Measurements from ENCODE around the gene LSM14B.

The LSM14B gene

DNA sequence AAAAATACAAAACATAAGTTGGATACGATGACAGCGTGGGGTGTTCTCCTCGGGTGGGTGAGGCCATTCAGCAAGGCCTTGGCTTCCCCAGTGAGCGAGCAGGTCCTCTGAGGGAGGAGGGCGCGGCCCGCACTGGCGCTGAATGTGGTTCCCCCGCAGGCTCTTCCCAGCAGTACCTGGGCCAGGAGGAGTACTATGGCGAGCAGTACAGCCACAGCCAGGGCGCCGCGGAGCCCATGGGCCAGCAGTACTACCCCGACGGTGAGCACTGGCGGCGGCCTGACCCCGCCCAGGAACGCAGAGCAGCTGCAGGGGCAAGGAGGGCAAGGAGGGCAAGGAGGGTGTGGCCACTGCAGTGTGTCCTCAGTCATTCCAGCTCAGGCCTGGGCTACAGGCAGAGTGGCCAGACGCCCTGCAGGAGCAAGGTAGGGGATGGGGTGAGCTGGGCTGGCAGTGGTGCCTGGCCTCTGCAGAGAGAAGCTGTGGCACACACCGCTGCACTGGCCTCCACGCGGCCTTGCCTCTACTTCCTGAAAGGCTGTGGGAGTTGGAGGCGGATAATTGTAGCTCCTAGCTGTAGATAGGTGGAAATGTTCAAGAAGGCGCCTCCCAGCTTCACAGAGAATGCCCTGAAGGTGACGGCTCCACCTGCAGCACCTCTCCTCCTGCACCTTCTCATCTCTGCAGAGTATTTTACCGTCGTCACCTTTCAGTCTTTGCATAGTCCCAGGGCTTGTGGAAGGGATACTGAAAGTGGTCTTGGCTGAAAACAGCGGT is 41.9 kb downstream of the LSM14B start:
- TF ChIP-seq, protein P1, sequence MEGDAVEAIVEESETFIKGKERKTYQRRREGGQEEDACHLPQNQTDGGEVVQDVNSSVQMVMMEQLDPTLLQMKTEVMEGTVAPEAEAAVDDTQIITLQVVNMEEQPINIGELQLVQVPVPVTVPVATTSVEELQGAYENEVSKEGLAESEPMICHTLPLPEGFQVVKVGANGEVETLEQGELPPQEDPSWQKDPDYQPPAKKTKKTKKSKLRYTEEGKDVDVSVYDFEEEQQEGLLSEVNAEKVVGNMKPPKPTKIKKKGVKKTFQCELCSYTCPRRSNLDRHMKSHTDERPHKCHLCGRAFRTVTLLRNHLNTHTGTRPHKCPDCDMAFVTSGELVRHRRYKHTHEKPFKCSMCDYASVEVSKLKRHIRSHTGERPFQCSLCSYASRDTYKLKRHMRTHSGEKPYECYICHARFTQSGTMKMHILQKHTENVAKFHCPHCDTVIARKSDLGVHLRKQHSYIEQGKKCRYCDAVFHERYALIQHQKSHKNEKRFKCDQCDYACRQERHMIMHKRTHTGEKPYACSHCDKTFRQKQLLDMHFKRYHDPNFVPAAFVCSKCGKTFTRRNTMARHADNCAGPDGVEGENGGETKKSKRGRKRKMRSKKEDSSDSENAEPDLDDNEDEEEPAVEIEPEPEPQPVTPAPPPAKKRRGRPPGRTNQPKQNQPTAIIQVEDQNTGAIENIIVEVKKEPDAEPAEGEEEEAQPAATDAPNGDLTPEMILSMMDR (IDR thresholded peaks at IDR 0.05) = no peak
- H3K36me3 ChIP-seq (ENCODE audit: control insufficient read depth, insufficient read depth, low read length) = no peaks in the 10 kb centered on the region
- no peak overlapping the region for H3K27ac ChIP-seq
- H3K9ac ChIP-seq = no peak overlapping the region
- H3K4me3 ChIP-seq (ENCODE audit: low read depth, low read length) = no peak overlapping the region
- no peak overlapping the region for H3K4me2 ChIP-seq (ENCODE audit: low read length)
- no peaks in the 10 kb centered on the region for H3K9me3 ChIP-seq (ENCODE audit: control insufficient read depth, low read length)
- no peaks in the 10 kb centered on the region for H3K4me1 ChIP-seq
- no peaks in the 10 kb centered on the region for H3K27me3 ChIP-seq (ENCODE audit: control insufficient read depth, insufficient read depth, low read length)
- H2AFZ ChIP-seq = no peak overlapping the region
- peaks cover 2% of the 10 kb centered on the region for H3K79me2 ChIP-seq

DNA sequence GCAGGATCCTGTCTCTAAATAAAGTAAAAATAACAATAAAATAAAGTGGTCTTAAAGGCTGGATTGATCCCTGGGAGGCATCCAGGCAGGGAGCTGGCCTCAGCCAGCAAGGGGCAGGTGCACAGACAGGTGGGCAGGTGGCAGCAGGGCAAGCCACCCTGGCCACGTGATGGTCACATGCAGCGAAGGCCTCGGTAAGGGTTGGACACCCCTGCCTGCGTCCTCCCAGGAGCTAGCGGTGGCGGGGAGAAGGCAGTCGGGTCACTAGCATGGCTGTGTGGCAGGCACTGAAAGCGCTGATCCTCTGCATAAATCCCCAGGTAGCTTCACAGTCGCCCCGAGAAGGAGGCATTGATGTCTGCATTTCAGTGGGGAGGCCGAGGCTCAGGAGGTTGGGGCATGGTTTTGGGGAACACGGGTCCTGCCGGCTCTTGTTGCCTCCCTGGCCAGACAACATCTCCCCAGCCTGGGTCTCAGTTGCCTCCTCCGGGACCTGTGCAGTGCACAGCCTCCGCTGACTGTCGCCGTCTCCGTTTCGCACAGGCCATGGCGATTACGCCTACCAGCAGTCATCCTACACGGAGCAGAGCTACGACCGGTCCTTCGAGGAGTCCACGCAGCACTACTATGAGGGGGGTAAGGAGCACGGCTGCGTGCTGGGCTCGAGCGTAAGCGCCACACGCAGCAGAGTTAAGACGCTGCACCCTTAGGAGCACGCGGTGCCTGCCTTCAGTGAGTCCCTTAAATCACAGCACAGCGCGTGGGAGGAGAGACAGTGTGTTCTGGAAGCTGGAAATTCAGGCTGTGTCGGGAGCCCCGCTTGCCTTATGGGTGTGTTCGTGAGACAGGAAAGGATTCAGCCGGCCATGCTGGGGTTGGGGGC is 42.8 kb downstream of the LSM14B start:
- no peaks in the 10 kb centered on the region for H3K27me3 ChIP-seq (ENCODE audit: control insufficient read depth, insufficient read depth, low read length)
- H3K4me2 ChIP-seq (ENCODE audit: low read length) = no peak overlapping the region
- no peak overlapping the region for H2AFZ ChIP-seq
- TF ChIP-seq, protein P1 (IDR thresholded peaks at IDR 0.05) = no peak
- H3K79me2 ChIP-seq = peaks cover 2% of the 10 kb centered on the region
- H3K36me3 ChIP-seq (ENCODE audit: control insufficient read depth, insufficient read depth, low read length) = no peaks in the 10 kb centered on the region
- H3K9ac ChIP-seq = no peak overlapping the region
- no peak overlapping the region for H3K27ac ChIP-seq
- H3K4me1 ChIP-seq = no peaks in the 10 kb centered on the region
- no peak overlapping the region for H3K4me3 ChIP-seq (ENCODE audit: low read depth, low read length)
- no peaks in the 10 kb centered on the region for H3K9me3 ChIP-seq (ENCODE audit: control insufficient read depth, low read length)

GRCh38 chr20:62165762-62166399 is 43.6 kb downstream of the LSM14B start:
- Histone ChIP-seq H2AFZ (no peak overlapping the region), H3K36me3 (ENCODE audit: control insufficient read depth, insufficient read depth, low read length) (no peaks in the 10 kb centered on the region), H3K4me3 (ENCODE audit: low read depth, low read length) (no peak overlapping the region), H3K9ac (no peak overlapping the region), H3K27me3 (ENCODE audit: control insufficient read depth, insufficient read depth, low read length) (no peaks in the 10 kb centered on the region), H3K79me2 (peaks cover 2% of the 10 kb centered on the region), H3K4me1 (no peaks in the 10 kb centered on the region), H3K27ac (no peak overlapping the region), H3K4me2 (ENCODE audit: low read length) (no peak overlapping the region), H3K9me3 (ENCODE audit: control insufficient read depth, low read length) (no peaks in the 10 kb centered on the region)
- TF ChIP-seq, protein P1 (IDR thresholded peaks at IDR 0.05) = no peak

GRCh38 chr20:62167474-62167873 is 45.2 kb downstream of the LSM14B start:
- no peaks in the 10 kb centered on the region for H3K36me3 ChIP-seq (ENCODE audit: control insufficient read depth, insufficient read depth, low read length)
- no peaks in the 10 kb centered on the region for H3K9me3 ChIP-seq (ENCODE audit: control insufficient read depth, low read length)
- H3K4me3 ChIP-seq (ENCODE audit: low read depth, low read length) = no peak overlapping the region
- no peaks in the 10 kb centered on the region for H3K79me2 ChIP-seq
- no peak overlapping the region for H2AFZ ChIP-seq
- TF ChIP-seq, protein P1 (IDR thresholded peaks at IDR 0.05) = no peak
- no peak overlapping the region for H3K4me2 ChIP-seq (ENCODE audit: low read length)
- no peaks in the 10 kb centered on the region for H3K4me1 ChIP-seq
- no peaks in the 10 kb centered on the region for H3K27me3 ChIP-seq (ENCODE audit: control insufficient read depth, insufficient read depth, low read length)
- no peak overlapping the region for H3K9ac ChIP-seq
- H3K27ac ChIP-seq = no peak overlapping the region
